ENCODE measurements around the gene PRH2. TPM values are rescaled to one million over a fixed set of nuclear protein-coding genes. Genes with fewer than 3 reads are reported as not detected.

Gene PRH2
- not detected for polyA plus RNA-seq (2013, experiment 1 of 2)
- 0.11 TPM for polyA plus RNA-seq (2013, experiment 2 of 2)

- Histone ChIP-seq H3K79me1 (replicated peaks; ENCODE audit: low read length, poor library complexity, severe bottlenecking) (peaks cover 9% of the 10 kb centered on the region), H3K27me3 (ENCODE audit: control insufficient read depth in 1 of 2, insufficient read depth in 1 of 2, low read length in 2 of 2) (no peaks in the 10 kb centered on the region), H3K27ac (ENCODE audit: low read length, poor library complexity, severe bottlenecking) (no peak within 1 kb of the TSS), H3K4me3 (ENCODE audit: insufficient read depth in 1 of 2, low read depth in 1 of 2, low read length in 2 of 2) (no peak within 1 kb of the TSS), H2BK15ac (ENCODE audit: low read depth, poor library complexity, severe bottlenecking) (no peak within 1 kb of the TSS), H3K9me3 (ENCODE audit: control insufficient read depth, low read length) (no peaks in the 10 kb centered on the region), H2AFZ (ENCODE audit: low read depth, low read length) (no peak within 1 kb of the TSS), H3K36me3 (ENCODE audit: control insufficient read depth in 1 of 2, insufficient read depth in 2 of 2, low read depth in 1 of 2, low read length in 2 of 2) (no peaks in the 10 kb centered on the region), H3K23ac (ENCODE audit: low read length in 2 of 2) (no peak within 1 kb of the TSS), H2BK5ac (ENCODE audit: low read depth, low read length, poor library complexity, severe bottlenecking) (no peak within 1 kb of the TSS), H3K4me2 (ENCODE audit: low read length, poor library complexity, severe bottlenecking) (no peak within 1 kb of the TSS), H2BK12ac (ENCODE audit: low read length in 2 of 2) (no peak within 1 kb of the TSS), H3K9ac (ENCODE audit: low read length) (no peak within 1 kb of the TSS), H4K91ac (ENCODE audit: low read length) (no peak within 1 kb of the TSS), H3K18ac (ENCODE audit: low read depth in 1 of 2, low read length in 2 of 2) (no peak within 1 kb of the TSS), H2AK5ac (ENCODE audit: low read length, severe bottlenecking) (no peak within 1 kb of the TSS), H2BK120ac (ENCODE audit: low read depth, low read length) (no peak within 1 kb of the TSS), H4K8ac (ENCODE audit: low read length) (no peak within 1 kb of the TSS), H3K14ac (ENCODE audit: low read length in 2 of 2) (no peak within 1 kb of the TSS), H3K4ac (ENCODE audit: low read depth in 1 of 2, low read length in 2 of 2) (no peak within 1 kb of the TSS), H3K4me1 (ENCODE audit: control insufficient read depth, insufficient read depth, low read depth, low read length) (no peaks in the 10 kb centered on the region)
- 96% methylated on average over 5 of the region's 5 CpGs for WGBS
- no peak for DNase-seq
These were observed at the start of gene PRH2 for GRCh38 chr12:10928746-10929286. TSS of gene PRH2 (plus strand) at chr12:10929236. CDS start at chr12:10929274, 38 bp downstream.

GRCh38 chr12:10884086-10884725, 44.8 kb upstream of the PRH2 start, which contains the start of gene PRH1:
TSS of gene PRH1 (minus strand) at chr12:10884255. CDS start at chr12:10884217, 38 bp downstream.
- no peaks in the 10 kb centered on the region for H3K27me3 ChIP-seq (ENCODE audit: control insufficient read depth in 1 of 2, insufficient read depth in 1 of 2, low read length in 2 of 2)
- 91% methylated on average over 6 of the region's 6 CpGs for WGBS

GRCh38 chr12:10889226-10889625, 39.8 kb upstream of the PRH2 start:
- no peak overlapping the region for H2AFZ ChIP-seq (ENCODE audit: low read depth, low read length)
- no peak for DNase-seq
- H3K36me3 ChIP-seq (ENCODE audit: control insufficient read depth in 1 of 2, insufficient read depth in 2 of 2, low read depth in 1 of 2, low read length in 2 of 2), result peaks cover 0 to 3% of the 10 kb centered on the region in 2 experiments
- H2BK15ac ChIP-seq (ENCODE audit: low read depth, poor library complexity, severe bottlenecking), result no peak overlapping the region
- no peaks in the 10 kb centered on the region for H3K79me1 ChIP-seq (replicated peaks; ENCODE audit: low read length, poor library complexity, severe bottlenecking)
- H4K8ac ChIP-seq (ENCODE audit: low read length), result no peak overlapping the region
- H3K9ac ChIP-seq (ENCODE audit: low read length), result no peak overlapping the region
- H2BK12ac ChIP-seq (ENCODE audit: low read length in 2 of 2), result no peak overlapping the region
- no peak overlapping the region for H3K4ac ChIP-seq (ENCODE audit: low read depth in 1 of 2, low read length in 2 of 2)
- H3K23ac ChIP-seq (ENCODE audit: low read length in 2 of 2), result no peak overlapping the region
- no peaks in the 10 kb centered on the region for H3K9me3 ChIP-seq (ENCODE audit: control insufficient read depth, low read length)
- H3K27ac ChIP-seq (ENCODE audit: low read length, poor library complexity, severe bottlenecking), result no peak overlapping the region
- no peaks in the 10 kb centered on the region for H3K4me1 ChIP-seq (ENCODE audit: control insufficient read depth, insufficient read depth, low read depth, low read length)
- H2BK120ac ChIP-seq (ENCODE audit: low read depth, low read length), result no peak overlapping the region
- H3K14ac ChIP-seq (ENCODE audit: low read length in 2 of 2), result no peak overlapping the region
- no peak overlapping the region for H3K18ac ChIP-seq (ENCODE audit: low read depth in 1 of 2, low read length in 2 of 2)
- H3K4me3 ChIP-seq (ENCODE audit: insufficient read depth in 1 of 2, low read depth in 1 of 2, low read length in 2 of 2), result no peak overlapping the region
- no peak overlapping the region for H2BK5ac ChIP-seq (ENCODE audit: low read depth, low read length, poor library complexity, severe bottlenecking)
- no peak overlapping the region for H3K4me2 ChIP-seq (ENCODE audit: low read length, poor library complexity, severe bottlenecking)
- no peak overlapping the region for H2AK5ac ChIP-seq (ENCODE audit: low read length, severe bottlenecking)
- H3K27me3 ChIP-seq (ENCODE audit: control insufficient read depth in 1 of 2, insufficient read depth in 1 of 2, low read length in 2 of 2), result no peaks in the 10 kb centered on the region
- H4K91ac ChIP-seq (ENCODE audit: low read length), result no peak overlapping the region

More at GRCh38 chr12:10884086-10884725, 44.8 kb upstream of the PRH2 start, which contains the start of gene PRH1:
- no peak within 1 kb of the TSS for H3K4ac ChIP-seq (ENCODE audit: low read depth in 1 of 2, low read length in 2 of 2)
- no peak within 1 kb of the TSS for H3K4me3 ChIP-seq (ENCODE audit: insufficient read depth in 1 of 2, low read depth in 1 of 2, low read length in 2 of 2)
- H2AFZ ChIP-seq (ENCODE audit: low read depth, low read length), result no peak within 1 kb of the TSS
- DNase-seq, result no peak
- peaks cover 0 to 5% of the 10 kb centered on the region in 2 experiments for H3K36me3 ChIP-seq (ENCODE audit: control insufficient read depth in 1 of 2, insufficient read depth in 2 of 2, low read depth in 1 of 2, low read length in 2 of 2)
- no peak within 1 kb of the TSS for H2BK5ac ChIP-seq (ENCODE audit: low read depth, low read length, poor library complexity, severe bottlenecking)
- H2BK120ac ChIP-seq (ENCODE audit: low read depth, low read length), result no peak within 1 kb of the TSS
- H2BK12ac ChIP-seq (ENCODE audit: low read length in 2 of 2), result no peak within 1 kb of the TSS
- no peak within 1 kb of the TSS for H2BK15ac ChIP-seq (ENCODE audit: low read depth, poor library complexity, severe bottlenecking)
- H3K79me1 ChIP-seq (replicated peaks; ENCODE audit: low read length, poor library complexity, severe bottlenecking), result no peaks in the 10 kb centered on the region
- no peak within 1 kb of the TSS for H2AK5ac ChIP-seq (ENCODE audit: low read length, severe bottlenecking)
- H3K9me3 ChIP-seq (ENCODE audit: control insufficient read depth, low read length), result no peaks in the 10 kb centered on the region
- H3K4me1 ChIP-seq (ENCODE audit: control insufficient read depth, insufficient read depth, low read depth, low read length), result no peaks in the 10 kb centered on the region
- no peak within 1 kb of the TSS for H4K8ac ChIP-seq (ENCODE audit: low read length)
- H4K91ac ChIP-seq (ENCODE audit: low read length), result no peak within 1 kb of the TSS
- no peak within 1 kb of the TSS for H3K4me2 ChIP-seq (ENCODE audit: low read length, poor library complexity, severe bottlenecking)
- no peak within 1 kb of the TSS for H3K18ac ChIP-seq (ENCODE audit: low read depth in 1 of 2, low read length in 2 of 2)
- H3K23ac ChIP-seq (ENCODE audit: low read length in 2 of 2), result no peak within 1 kb of the TSS
- no peak within 1 kb of the TSS for H3K27ac ChIP-seq (ENCODE audit: low read length, poor library complexity, severe bottlenecking)
- H3K9ac ChIP-seq (ENCODE audit: low read length), result no peak within 1 kb of the TSS
- H3K14ac ChIP-seq (ENCODE audit: low read length in 2 of 2), result no peak within 1 kb of the TSS

GRCh38 chr12:10891937-10892336, 37.1 kb upstream of the PRH2 start:
- H3K4me3 ChIP-seq (ENCODE audit: insufficient read depth in 1 of 2, low read depth in 1 of 2, low read length in 2 of 2), result no peak overlapping the region
- no peak overlapping the region for H2BK12ac ChIP-seq (ENCODE audit: low read length in 2 of 2)
- H3K4me1 ChIP-seq (ENCODE audit: control insufficient read depth, insufficient read depth, low read depth, low read length), result no peaks in the 10 kb centered on the region
- no peak overlapping the region for H2AFZ ChIP-seq (ENCODE audit: low read depth, low read length)
- H2AK5ac ChIP-seq (ENCODE audit: low read length, severe bottlenecking), result no peak overlapping the region
- H3K79me1 ChIP-seq (replicated peaks; ENCODE audit: low read length, poor library complexity, severe bottlenecking), result peaks cover 1% of the 10 kb centered on the region
- no peak overlapping the region for H2BK15ac ChIP-seq (ENCODE audit: low read depth, poor library complexity, severe bottlenecking)
- H3K23ac ChIP-seq (ENCODE audit: low read length in 2 of 2), result no peak overlapping the region
- no peak for DNase-seq
- no peaks in the 10 kb centered on the region for H3K9me3 ChIP-seq (ENCODE audit: control insufficient read depth, low read length)
- 98% methylated on average over 2 of the region's 2 CpGs for WGBS
- H3K27ac ChIP-seq (ENCODE audit: low read length, poor library complexity, severe bottlenecking), result no peak overlapping the region
- H2BK120ac ChIP-seq (ENCODE audit: low read depth, low read length), result no peak overlapping the region
- no peak overlapping the region for H3K4ac ChIP-seq (ENCODE audit: low read depth in 1 of 2, low read length in 2 of 2)
- H4K91ac ChIP-seq (ENCODE audit: low read length), result no peak overlapping the region
- no peak overlapping the region for H3K14ac ChIP-seq (ENCODE audit: low read length in 2 of 2)
- no peak overlapping the region for H3K9ac ChIP-seq (ENCODE audit: low read length)
- H3K36me3 ChIP-seq (ENCODE audit: control insufficient read depth in 1 of 2, insufficient read depth in 2 of 2, low read depth in 1 of 2, low read length in 2 of 2), result peaks cover 0 to 9% of the 10 kb centered on the region in 2 experiments
- no peak overlapping the region for H4K8ac ChIP-seq (ENCODE audit: low read length)
- no peak overlapping the region for H2BK5ac ChIP-seq (ENCODE audit: low read depth, low read length, poor library complexity, severe bottlenecking)
- H3K4me2 ChIP-seq (ENCODE audit: low read length, poor library complexity, severe bottlenecking), result no peak overlapping the region
- no peaks in the 10 kb centered on the region for H3K27me3 ChIP-seq (ENCODE audit: control insufficient read depth in 1 of 2, insufficient read depth in 1 of 2, low read length in 2 of 2)
- H3K18ac ChIP-seq (ENCODE audit: low read depth in 1 of 2, low read length in 2 of 2), result no peak overlapping the region
